ENCODE measurements around the gene HTR2C. TPM values are rescaled to one million over a fixed set of nuclear protein-coding genes. Genes with fewer than 3 reads are reported as not detected.
"Not testable (repeated sequence)": the region's sequence is repeated elsewhere in the genome, so short reads cannot be mapped to it uniquely, and the experiment has no call there.

HTR2C gene
- total RNA-seq, 1 donor from 2014 or later = not detected

DNA sequence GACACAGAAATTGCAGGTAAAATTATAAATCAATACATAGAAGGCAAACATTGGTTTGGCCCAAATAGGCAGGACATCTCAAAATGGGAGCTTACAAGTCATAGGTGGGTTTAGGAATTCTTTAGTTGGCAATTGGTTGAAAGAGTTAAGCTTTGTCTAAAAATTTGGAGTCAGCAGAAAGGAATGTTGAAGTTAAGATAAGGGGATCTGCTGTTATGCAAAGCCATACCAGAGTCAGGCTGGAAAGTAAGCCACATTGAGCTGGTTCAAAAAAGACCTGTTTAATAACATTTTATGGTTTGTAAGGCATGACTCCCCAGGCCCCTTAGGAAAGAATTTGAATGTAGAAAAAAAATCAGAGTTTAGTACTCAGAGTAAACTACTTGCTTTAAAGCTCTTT, 341.0 kb downstream of the HTR2C start:
- TF ChIP-seq, protein P1, sequence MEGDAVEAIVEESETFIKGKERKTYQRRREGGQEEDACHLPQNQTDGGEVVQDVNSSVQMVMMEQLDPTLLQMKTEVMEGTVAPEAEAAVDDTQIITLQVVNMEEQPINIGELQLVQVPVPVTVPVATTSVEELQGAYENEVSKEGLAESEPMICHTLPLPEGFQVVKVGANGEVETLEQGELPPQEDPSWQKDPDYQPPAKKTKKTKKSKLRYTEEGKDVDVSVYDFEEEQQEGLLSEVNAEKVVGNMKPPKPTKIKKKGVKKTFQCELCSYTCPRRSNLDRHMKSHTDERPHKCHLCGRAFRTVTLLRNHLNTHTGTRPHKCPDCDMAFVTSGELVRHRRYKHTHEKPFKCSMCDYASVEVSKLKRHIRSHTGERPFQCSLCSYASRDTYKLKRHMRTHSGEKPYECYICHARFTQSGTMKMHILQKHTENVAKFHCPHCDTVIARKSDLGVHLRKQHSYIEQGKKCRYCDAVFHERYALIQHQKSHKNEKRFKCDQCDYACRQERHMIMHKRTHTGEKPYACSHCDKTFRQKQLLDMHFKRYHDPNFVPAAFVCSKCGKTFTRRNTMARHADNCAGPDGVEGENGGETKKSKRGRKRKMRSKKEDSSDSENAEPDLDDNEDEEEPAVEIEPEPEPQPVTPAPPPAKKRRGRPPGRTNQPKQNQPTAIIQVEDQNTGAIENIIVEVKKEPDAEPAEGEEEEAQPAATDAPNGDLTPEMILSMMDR (IDR thresholded peaks at IDR 0.05) = no peak
- DNase-seq (no peak), ATAC-seq (no peak)
- intact Hi-C loops (cut with DNase I) = no loop called here
- Histone ChIP-seq H3K27me3 (no peaks in the 10 kb centered on the region), H3K4me3 (no peak overlapping the region), H3K27ac (no peak overlapping the region), H3K36me3 (no peaks in the 10 kb centered on the region), H3K4me1 (no peaks in the 10 kb centered on the region), H3K9me3 (no peaks in the 10 kb centered on the region)

DNA sequence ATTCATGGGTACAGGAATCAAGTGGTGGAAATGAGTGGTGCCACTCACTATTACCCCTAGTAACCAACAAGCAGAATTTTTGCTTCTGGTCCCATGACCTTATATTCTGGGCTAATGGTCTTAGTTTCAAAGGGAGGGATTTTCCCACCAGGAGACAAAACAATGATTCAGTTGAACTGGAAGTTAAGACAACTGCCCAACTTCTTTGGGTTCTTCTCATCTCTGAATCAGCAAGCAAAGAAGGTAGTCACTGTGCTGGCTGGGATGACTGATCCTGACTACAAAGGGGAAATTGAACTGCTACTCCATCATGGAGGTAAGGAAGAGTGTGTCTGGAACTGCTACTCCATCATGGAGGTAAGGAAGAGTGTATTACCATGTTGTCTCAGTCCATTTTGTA, 346.3 kb downstream of the HTR2C start:
- Histone ChIP-seq H3K36me3 (no peaks in the 10 kb centered on the region), H3K9me3 (no peaks in the 10 kb centered on the region), H3K27ac (no peak overlapping the region), H3K4me3 (no peak overlapping the region), H3K4me1 (no peaks in the 10 kb centered on the region), H3K27me3 (no peaks in the 10 kb centered on the region)
- intact Hi-C loops (cut with DNase I) = no loop called here
- TF ChIP-seq, protein P1 (IDR thresholded peaks at IDR 0.05) = no peak
- DNase-seq (no peak), ATAC-seq (no peak)

DNA sequence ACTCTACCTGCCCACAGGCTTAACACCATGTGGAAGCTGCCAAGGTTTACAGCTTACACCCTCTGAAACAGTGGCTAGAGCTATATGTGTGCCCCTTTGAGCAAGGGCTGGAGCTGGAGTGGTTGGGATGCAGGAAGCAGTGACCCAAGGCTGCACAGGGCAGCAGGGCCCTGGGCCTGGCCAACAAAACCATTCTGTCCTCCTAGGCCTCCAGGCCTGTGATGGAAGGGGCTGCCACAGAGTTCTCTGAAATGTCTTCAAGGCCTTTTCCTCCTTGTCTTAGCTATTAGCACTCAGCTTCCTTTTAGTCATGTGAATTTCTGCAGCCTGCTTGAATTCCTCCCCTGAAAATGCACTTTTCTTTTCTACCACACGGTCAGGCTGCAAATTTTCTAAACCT, 348.7 kb downstream of the HTR2C start:
- Histone ChIP-seq H3K9me3 (no peaks in the 10 kb centered on the region), H3K27ac (no peak overlapping the region), H3K36me3 (no peaks in the 10 kb centered on the region), H3K4me3 (no peak overlapping the region), H3K27me3 (no peaks in the 10 kb centered on the region), H3K4me1 (no peaks in the 10 kb centered on the region)
- no peak for ATAC-seq
- intact Hi-C loops (cut with DNase I) = no loop called here
- TF ChIP-seq, protein P1 (IDR thresholded peaks at IDR 0.05) = no peak
- DNase-seq = no peak

DNA sequence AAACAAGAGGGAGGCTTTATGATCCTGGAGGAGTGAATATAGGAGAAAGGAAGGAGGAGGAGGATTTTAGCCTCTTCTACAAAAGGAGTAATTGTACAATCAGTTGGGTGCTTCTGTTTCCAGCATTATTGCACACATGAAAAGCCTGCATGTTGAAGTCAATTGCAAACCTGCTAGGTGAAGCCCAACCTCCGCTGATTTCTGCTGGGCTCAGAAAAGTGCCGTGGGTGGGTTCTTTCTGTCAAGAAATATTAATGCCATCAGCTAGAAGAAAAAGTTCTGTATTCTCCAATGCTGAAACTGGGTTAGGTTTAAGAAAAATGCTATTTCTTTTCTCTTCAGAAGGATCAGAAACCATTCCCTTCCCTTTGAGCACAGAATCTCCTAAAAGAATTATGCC, 349.4 kb downstream of the HTR2C start:
- intact Hi-C loops (cut with DNase I); H3K27me3 ChIP-seq; ATAC-seq; H3K9me3 ChIP-seq; H3K27ac ChIP-seq; H3K4me3 ChIP-seq; DNase-seq; H3K4me1 ChIP-seq; H3K36me3 ChIP-seq: not testable (repeated sequence)

DNA sequence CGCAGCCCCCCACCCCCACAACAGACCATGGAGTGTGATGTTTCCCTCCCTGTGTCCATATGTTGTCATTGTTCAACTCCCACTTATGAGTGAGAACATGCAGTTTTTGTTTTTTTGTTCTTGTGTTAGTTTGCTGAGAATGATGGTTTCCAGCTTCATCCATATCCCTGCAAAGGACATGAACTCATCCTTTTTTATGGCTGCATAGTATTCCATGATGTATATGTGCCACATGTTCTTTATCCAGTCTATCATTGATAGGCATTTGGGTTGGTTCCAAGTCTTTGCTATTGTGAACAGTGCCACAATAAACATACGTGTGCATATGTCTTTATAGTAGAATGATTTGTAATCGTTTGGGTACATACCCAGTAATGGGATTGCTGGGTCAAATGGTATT, 353.2 kb downstream of the HTR2C start:
- DNase-seq; H3K27ac ChIP-seq; H3K27me3 ChIP-seq; intact Hi-C loops (cut with DNase I); ATAC-seq; H3K4me3 ChIP-seq; H3K9me3 ChIP-seq; H3K4me1 ChIP-seq; H3K36me3 ChIP-seq: not testable (repeated sequence)

DNA sequence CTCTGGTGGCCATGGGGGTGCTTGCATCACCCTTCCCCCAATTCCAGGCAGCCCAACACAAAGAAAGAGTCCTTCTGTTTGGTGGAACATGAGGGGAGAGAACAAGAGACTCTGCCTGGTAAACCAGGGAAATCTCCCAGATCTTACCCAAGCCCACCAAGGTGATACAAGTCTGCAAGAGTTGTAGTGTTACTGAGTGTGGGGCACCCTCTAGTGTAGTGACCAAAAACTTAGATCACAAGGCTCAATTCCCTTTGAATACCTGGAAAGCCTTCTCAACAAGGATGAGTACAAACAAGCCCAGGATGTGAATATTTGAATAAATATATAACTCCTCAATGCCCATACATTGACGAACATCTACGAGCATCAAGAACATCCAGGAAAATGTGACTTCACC, 368.8 kb downstream of the HTR2C start:
- Histone ChIP-seq H3K36me3 (no peaks in the 10 kb centered on the region), H3K4me3 (no peak overlapping the region), H3K4me1 (no peaks in the 10 kb centered on the region), H3K9me3 (no peaks in the 10 kb centered on the region), H3K27me3 (no peaks in the 10 kb centered on the region), H3K27ac (no peak overlapping the region)
- DNase-seq (no peak), ATAC-seq (no peak)
- intact Hi-C loops (cut with DNase I) = no loop called here
- TF ChIP-seq, protein P1 (IDR thresholded peaks at IDR 0.05) = no peak

Small RNA genes within 50 kb of the gene (microRNA-seq; reads per million reads assigned to microRNA genes)
- gene MIR1264 (ENCODE audit: borderline microRNAs expressed) = not detected
- gene MIR1298 (ENCODE audit: borderline microRNAs expressed) = not detected
- 0.50 reads per million for gene MIR1911 (ENCODE audit: borderline microRNAs expressed)
- gene MIR1912 (ENCODE audit: borderline microRNAs expressed) = 0.50 reads per million
- not detected for gene MIR448 (ENCODE audit: borderline microRNAs expressed)
- gene MIR764 (ENCODE audit: borderline microRNAs expressed) = not detected
